Fibroblast of the aortic adventitia (primary cell): ENCODE measurements around the gene MIPOL1. TPM values are rescaled to one million over a fixed set of nuclear protein-coding genes. Genes with fewer than 3 reads are reported as not detected.
A peak's percentile ranks its signal among the peaks of the same experiment; 100 is the strongest.
"Not testable (repeated sequence)": the region's sequence is repeated elsewhere in the genome, so short reads cannot be mapped to it uniquely, and the experiment has no call there.

Source experiments
- DNase-seq: peaks from one replicate; pipeline ENCODE4 v3.0.0-alpha.2; 2010; ENCODE audit warnings: low read depth
- H3K4me3 ChIP-seq: 2 replicates; pipeline ENCODE4 v1.5.1; 2011; ENCODE audit warnings: low read depth, mild to moderate bottlenecking, control low read depth, low read length, moderate library complexity
- total RNA-seq: library from RNA; depleted of rRNA; stranded (reverse); fragments of >200 nt; gene quantifications from 2 replicates; pipeline ENCODE4 v1.2.3, GENCODE V29; 2012; ENCODE audit warnings: low replicate concordance
- TF ChIP-seq, protein P1 (sequence below): IDR thresholded peaks from 2 replicates; pipeline ENCODE4 v1.5.1; 2011; ENCODE audit warnings: mild to moderate bottlenecking, low read length, control low read depth, inconsistent platforms; ENCODE audit not compliant: insufficient read depth

The MIPOL1 gene
- total RNA-seq, 1 donor: 12.5 TPM

DNA sequence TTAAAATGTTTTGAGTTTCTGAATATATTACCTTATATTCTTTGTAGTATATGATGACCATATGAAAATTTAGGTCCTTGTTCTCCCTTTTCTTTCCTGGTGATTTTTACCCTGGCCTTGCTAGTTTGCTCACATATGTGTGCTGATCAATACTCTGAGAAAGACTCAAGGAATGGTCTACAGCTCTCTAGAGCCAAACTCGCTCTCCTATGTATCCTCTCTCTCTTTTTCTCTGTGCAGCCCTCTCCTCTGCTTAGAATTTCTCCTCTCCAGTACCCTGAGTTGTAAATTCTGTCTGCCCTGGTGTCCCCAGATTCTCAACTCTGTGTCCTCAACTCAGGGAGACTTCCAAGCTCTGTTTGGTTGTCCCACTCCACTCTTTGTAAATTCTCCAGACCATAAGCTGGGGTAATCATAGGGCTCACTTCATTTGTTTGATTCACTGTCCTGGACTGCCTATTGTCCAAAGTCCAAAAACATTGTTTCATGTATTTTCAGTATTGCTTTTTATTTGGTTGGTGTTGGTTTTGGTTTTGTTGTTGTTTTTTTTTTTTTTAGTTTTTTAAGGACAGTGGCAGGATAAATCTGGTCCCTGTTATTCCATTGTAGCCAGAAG is 356.3 kb downstream of the MIPOL1 start:
- H3K4me3 ChIP-seq: no peak overlapping the region
- no peak for DNase-seq
- TF ChIP-seq, protein P1, sequence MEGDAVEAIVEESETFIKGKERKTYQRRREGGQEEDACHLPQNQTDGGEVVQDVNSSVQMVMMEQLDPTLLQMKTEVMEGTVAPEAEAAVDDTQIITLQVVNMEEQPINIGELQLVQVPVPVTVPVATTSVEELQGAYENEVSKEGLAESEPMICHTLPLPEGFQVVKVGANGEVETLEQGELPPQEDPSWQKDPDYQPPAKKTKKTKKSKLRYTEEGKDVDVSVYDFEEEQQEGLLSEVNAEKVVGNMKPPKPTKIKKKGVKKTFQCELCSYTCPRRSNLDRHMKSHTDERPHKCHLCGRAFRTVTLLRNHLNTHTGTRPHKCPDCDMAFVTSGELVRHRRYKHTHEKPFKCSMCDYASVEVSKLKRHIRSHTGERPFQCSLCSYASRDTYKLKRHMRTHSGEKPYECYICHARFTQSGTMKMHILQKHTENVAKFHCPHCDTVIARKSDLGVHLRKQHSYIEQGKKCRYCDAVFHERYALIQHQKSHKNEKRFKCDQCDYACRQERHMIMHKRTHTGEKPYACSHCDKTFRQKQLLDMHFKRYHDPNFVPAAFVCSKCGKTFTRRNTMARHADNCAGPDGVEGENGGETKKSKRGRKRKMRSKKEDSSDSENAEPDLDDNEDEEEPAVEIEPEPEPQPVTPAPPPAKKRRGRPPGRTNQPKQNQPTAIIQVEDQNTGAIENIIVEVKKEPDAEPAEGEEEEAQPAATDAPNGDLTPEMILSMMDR: no peak

DNA sequence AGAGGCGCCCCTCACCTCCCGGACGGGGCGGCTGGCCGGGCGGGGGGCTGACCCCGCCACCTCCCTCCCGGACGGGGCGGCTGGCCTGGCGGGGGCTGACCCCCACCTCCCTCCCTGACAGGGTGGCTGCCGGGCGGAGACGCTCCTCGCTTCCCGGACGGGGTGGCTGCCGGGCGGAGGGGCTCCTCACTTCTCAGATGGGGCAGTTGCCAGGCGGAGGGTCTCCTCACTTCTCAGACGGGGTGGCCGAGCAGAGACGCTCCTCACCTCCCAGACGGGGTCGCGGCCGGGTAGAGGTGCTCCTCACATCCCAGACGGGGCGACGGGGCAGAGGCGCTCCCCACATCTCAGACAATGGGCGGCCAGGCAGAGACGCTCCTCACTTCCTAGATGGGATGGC is 357.9 kb downstream of the MIPOL1 start:
- not testable (repeated sequence) for DNase-seq, H3K4me3 ChIP-seq

DNA sequence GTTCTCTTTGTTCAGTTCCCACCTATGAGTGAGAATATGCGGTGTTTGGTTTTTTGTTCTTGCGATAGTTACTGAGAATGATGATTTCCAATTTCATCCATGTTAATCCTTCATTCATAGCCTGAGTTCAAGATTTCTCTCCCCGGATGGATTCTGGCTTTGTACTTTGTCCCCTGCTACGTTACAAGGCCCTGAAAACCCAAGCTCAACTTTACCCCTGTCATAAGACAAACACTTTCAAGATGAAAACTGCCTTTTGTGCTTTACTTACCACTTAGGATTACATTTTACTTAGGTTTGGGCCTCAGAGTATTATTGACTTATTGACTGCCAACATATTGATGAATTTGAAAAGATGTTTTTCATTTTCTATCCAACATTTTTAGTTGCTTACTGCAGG is 361.0 kb downstream of the MIPOL1 start:
- no peak overlapping the region for H3K4me3 ChIP-seq
- TF ChIP-seq, protein P1: no peak
- no peak for DNase-seq

DNA sequence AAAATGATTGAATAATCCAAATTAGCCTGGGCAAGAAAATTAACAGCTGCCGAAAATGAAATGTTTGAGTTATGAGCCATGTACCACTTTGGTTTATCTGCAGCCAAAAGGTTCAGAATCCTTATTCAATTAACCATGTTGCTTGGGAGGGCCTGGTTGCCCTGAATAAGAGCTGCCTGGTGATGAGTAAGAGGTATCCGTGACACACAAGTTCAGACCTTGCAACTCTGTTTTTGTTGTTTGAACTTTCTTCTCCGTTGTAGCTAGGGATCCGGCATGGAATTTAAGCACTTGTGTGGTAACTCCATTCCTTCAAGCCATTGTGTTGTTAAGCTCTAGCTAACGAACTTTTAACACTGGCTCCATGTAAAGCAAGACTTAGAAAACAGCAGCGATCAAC is 361.6 kb downstream of the MIPOL1 start:
- TF ChIP-seq, protein P1: no peak
- H3K4me3 ChIP-seq: no peak overlapping the region
- no peak for DNase-seq

DNA sequence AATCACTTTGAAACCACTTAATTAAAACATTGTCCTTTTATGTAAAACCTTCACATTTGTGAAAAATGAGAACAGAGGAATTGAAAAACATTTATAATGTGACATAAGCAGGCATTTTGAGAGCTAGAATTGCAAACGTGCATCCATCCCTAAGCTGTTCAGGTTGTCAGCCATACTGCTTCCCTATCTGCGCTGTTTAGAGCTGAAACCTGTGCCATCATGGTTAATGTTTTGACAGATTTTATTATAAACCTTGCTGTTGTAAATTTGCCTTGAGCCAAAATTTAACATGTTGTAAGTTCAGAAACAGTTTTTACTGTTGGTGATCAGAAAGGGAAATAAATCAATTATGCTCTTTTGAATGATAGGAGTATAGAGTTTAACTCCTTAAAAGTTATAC is 365.5 kb downstream of the MIPOL1 start:
- H3K4me3 ChIP-seq: no peak overlapping the region
- TF ChIP-seq, protein P1: no peak
- DNase-seq: no peak

DNA sequence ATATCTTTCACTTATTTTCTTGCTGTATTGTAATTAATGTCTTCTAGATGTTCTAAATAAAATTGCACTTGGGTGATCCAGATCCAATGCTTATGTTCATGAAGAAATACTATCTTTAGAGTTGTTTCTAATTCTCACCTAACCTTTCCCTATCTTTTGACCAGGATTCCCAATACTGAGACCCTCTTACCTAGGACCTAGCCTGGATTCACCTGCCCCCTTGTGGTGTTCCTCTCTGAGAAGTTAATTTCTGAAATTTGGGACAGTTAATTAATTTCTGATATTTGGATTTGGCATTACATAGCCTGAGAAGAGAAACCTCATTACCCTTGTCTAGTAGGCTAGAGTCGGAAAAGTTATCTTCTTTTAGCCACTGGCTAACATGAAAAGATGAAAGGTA is 367.8 kb downstream of the MIPOL1 start:
- TF ChIP-seq, protein P1: peak; percentile 16
- DNase-seq: no peak
- H3K4me3 ChIP-seq: no peak overlapping the region

DNA sequence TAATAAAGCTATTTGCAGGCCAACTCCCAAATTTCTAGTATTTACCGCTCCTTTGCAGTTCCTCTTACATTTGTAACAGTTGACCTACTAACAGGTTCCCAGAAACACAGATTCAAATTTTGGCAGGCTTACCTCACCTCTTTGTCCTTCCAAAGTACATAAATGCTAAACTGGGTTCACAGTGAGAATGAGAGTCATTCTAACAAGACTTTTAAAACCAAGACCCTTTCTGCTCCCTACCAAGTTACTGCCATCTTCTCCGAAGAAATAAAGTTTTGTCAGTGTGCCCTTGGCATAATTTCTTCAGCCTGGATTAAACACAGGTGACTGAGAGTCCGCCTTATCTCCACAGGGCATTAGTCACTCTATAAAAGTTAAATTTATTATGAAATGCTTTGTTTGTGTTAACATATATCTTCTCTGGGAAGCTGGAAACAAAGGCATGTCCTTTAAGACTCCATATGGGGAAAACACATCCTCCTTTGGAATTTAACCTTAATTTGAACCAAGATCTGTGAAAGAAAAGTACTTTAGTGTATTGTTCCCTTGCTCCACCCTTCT is 369.2 kb downstream of the MIPOL1 start:
- no peak overlapping the region for H3K4me3 ChIP-seq
- TF ChIP-seq, protein P1: no peak
- peak; percentile 71 for DNase-seq
